ENCODE data around the gene FASLG.

DNA sequence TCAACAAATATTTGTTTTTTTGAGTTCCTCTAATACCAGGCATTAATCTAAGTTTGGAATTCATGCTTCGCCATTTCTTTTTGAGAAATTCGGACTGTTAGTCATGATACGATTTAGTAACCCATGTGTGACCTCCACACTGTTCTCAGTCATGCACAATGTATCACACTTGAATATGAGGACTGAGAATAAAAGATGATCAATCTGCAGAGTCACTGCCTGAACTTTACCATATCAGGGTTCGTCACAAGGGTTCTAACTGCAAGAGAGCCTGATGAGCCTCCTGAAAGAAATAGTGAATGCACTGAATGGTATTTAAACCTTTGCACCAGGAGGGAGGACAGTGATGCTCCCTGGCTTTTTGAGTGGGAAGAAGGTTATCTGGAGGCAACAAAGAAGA is 10.9 kb upstream of the FASLG start:
- TF ChIP-seq, protein P1, sequence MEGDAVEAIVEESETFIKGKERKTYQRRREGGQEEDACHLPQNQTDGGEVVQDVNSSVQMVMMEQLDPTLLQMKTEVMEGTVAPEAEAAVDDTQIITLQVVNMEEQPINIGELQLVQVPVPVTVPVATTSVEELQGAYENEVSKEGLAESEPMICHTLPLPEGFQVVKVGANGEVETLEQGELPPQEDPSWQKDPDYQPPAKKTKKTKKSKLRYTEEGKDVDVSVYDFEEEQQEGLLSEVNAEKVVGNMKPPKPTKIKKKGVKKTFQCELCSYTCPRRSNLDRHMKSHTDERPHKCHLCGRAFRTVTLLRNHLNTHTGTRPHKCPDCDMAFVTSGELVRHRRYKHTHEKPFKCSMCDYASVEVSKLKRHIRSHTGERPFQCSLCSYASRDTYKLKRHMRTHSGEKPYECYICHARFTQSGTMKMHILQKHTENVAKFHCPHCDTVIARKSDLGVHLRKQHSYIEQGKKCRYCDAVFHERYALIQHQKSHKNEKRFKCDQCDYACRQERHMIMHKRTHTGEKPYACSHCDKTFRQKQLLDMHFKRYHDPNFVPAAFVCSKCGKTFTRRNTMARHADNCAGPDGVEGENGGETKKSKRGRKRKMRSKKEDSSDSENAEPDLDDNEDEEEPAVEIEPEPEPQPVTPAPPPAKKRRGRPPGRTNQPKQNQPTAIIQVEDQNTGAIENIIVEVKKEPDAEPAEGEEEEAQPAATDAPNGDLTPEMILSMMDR (IDR thresholded peaks at IDR 0.05 in 2 of 3, conservative IDR thresholded peaks at IDR 0.05 in 1 of 3; ENCODE audit: control insufficient read depth in 2 of 3, extremely low read depth in 1 of 3, insufficient read depth in 1 of 3, low read depth in 3 of 3, low read length in 3 of 3), result no peak
- no peak for TF ChIP-seq MYB (IDR thresholded peaks at IDR 0.05; ENCODE audit: borderline replicate concordance, low read depth, low read length)
- TF ChIP-seq ATF7 (IDR thresholded peaks at IDR 0.05; ENCODE audit: low read depth), result no peak
- no peak for TF ChIP-seq HCFC1 (IDR thresholded peaks at IDR 0.05; ENCODE audit: low read length)
- no peak for TF ChIP-seq POLR2A (IDR thresholded peaks at IDR 0.05; ENCODE audit: low read depth, low read length)
- TF ChIP-seq SMARCA5 (IDR thresholded peaks at IDR 0.05), result no peak
- no peak for TF ChIP-seq HDGF (IDR thresholded peaks at IDR 0.05)
- no peak for TF ChIP-seq RAD21 (IDR thresholded peaks at IDR 0.05; ENCODE audit: insufficient read depth, low read depth, low read length)
- TF ChIP-seq EP300 (IDR thresholded peaks at IDR 0.05; ENCODE audit: borderline replicate concordance in 1 of 2, control insufficient read depth in 1 of 2, low read depth in 2 of 2, low read length in 2 of 2), result no peak
- TF ChIP-seq TARDBP (IDR thresholded peaks at IDR 0.05; ENCODE audit: borderline replicate concordance), result no peak
- TF ChIP-seq NRF1 (conservative IDR thresholded peaks at IDR 0.05; ENCODE audit: low read depth, low read length), result no peak
- no peak for TF ChIP-seq CBFB (IDR thresholded peaks at IDR 0.05; ENCODE audit: low read depth)
- no peak for TF ChIP-seq EZH2 (IDR thresholded peaks at IDR 0.05; ENCODE audit: borderline replicate concordance, control insufficient read depth, low read depth, low read length)

Measured in GM12878 (cell line).